K562 (cell line): ENCODE results near the gene SLC30A3.

Experiments
- ATF1 ChIP-seq, 2 experiments: fragments of 450-650 bp in 1 of 2; IDR thresholded peaks; 2 replicates each; pipeline ENCODE4 v1.6.1; 2016; ENCODE audit warnings: missing compliant biosample characterization in 1 of 2, missing genetic modification characterization in 1 of 2
- CEBPG ChIP-seq, 3 experiments: fragments of 200-800 bp in 1 of 3; sonication (Bioruptor generic) in 1 of 3; sonication (generic) in 1 of 3; formaldehyde crosslinking in 1 of 3; IDR thresholded peaks in 2 of 3; conservative IDR thresholded peaks in 1 of 3; 2 replicates each; pipeline versions ENCODE4 v1.6.1 to v1.8.0; 2016 to 2022; ENCODE audit warnings: missing compliant biosample characterization in 2 of 3, missing genetic modification characterization in 2 of 3, mild to moderate bottlenecking in 1 of 3, missing genetic modification reagents in 1 of 3
- CHD1 ChIP-seq: fragments of 200-600 bp; sonication (generic); IDR thresholded peaks from one replicate; pipeline ENCODE4 v1.6.1; 2012; ENCODE audit warnings: mild to moderate bottlenecking, moderate library complexity, low read length, inconsistent platforms
- CTCF ChIP-seq, 3 experiments: IDR thresholded peaks in 2 of 3; conservative IDR thresholded peaks in 1 of 3; 2 replicates each; pipeline ENCODE4 v1.5.1; 2011 to 2012; ENCODE audit warnings: low read length in 3 of 3, mild to moderate bottlenecking in 3 of 3, control low read depth in 2 of 3, improper control_type of control experiment in 1 of 3, inconsistent platforms in 1 of 3, low read depth in 1 of 3, mixed read lengths in 1 of 3, moderate library complexity in 1 of 3; ENCODE audit not compliant: insufficient read depth in 2 of 3
- ETV6 ChIP-seq, 3 experiments: fragments of 150-350 bp in 1 of 3; sonication (generic) in 1 of 3; formaldehyde crosslinking in 1 of 3; IDR thresholded peaks; 2 replicates each; pipeline versions ENCODE4 v1.6.1 to v1.8.0; 2014 to 2022; ENCODE audit warnings: borderline replicate concordance in 2 of 3, low read depth in 2 of 3, antibody characterized with exemption in 1 of 3, low read length in 1 of 3, mild to moderate bottlenecking in 1 of 3, missing genetic modification reagents in 1 of 3
- NCOR1 ChIP-seq: fragments of 450-650 bp; IDR thresholded peaks from 2 replicates; pipeline ENCODE4 v1.6.1; 2016; ENCODE audit warnings: mild to moderate bottlenecking, moderate library complexity
- POLR2A ChIP-seq: fragments of 450-650 bp; conservative IDR thresholded peaks from 2 replicates; pipeline ENCODE4 v1.6.1; 2016
- REST ChIP-seq, 2 experiments: fragments of 450-650 bp; formaldehyde crosslinking in 1 of 2; IDR thresholded peaks; 2 replicates each; pipeline versions ENCODE4 v1.4.0 to v1.6.1; 2014 to 2020; ENCODE audit warnings: mild to moderate bottlenecking in 2 of 2, borderline replicate concordance in 1 of 2, low read depth in 1 of 2
- SLC30A9 ChIP-seq: fragments of 250-450 bp; sonication (Bioruptor Pico); IDR thresholded peaks from 2 replicates; pipeline ENCODE4 v1.8.0; 2022; ENCODE audit warnings: mild to moderate bottlenecking, moderate library complexity
- TF ChIP-seq, protein P1 (sequence below): sonication (generic); formaldehyde crosslinking; IDR thresholded peaks from 2 replicates; pipeline ENCODE4 v1.8.1; 2023; ENCODE audit warnings: missing genetic modification reagents, mild to moderate bottlenecking, borderline replicate concordance

DNA sequence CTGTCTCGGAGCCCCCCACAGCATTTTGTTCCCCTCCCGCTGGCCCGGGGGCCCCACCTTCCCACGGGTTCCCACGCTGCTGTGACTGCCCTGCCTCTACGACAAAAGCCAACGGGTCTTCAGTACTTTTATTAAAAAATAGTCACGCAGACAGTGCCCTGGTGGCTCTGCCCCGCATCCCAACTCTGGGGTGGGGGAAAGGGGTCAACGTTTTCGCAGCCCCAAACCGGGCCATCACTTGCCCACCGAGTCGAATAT lies 44.4 kb upstream of the SLC30A3 start:
- no peak for TF ChIP-seq NCOR1
- TF ChIP-seq, protein P1, sequence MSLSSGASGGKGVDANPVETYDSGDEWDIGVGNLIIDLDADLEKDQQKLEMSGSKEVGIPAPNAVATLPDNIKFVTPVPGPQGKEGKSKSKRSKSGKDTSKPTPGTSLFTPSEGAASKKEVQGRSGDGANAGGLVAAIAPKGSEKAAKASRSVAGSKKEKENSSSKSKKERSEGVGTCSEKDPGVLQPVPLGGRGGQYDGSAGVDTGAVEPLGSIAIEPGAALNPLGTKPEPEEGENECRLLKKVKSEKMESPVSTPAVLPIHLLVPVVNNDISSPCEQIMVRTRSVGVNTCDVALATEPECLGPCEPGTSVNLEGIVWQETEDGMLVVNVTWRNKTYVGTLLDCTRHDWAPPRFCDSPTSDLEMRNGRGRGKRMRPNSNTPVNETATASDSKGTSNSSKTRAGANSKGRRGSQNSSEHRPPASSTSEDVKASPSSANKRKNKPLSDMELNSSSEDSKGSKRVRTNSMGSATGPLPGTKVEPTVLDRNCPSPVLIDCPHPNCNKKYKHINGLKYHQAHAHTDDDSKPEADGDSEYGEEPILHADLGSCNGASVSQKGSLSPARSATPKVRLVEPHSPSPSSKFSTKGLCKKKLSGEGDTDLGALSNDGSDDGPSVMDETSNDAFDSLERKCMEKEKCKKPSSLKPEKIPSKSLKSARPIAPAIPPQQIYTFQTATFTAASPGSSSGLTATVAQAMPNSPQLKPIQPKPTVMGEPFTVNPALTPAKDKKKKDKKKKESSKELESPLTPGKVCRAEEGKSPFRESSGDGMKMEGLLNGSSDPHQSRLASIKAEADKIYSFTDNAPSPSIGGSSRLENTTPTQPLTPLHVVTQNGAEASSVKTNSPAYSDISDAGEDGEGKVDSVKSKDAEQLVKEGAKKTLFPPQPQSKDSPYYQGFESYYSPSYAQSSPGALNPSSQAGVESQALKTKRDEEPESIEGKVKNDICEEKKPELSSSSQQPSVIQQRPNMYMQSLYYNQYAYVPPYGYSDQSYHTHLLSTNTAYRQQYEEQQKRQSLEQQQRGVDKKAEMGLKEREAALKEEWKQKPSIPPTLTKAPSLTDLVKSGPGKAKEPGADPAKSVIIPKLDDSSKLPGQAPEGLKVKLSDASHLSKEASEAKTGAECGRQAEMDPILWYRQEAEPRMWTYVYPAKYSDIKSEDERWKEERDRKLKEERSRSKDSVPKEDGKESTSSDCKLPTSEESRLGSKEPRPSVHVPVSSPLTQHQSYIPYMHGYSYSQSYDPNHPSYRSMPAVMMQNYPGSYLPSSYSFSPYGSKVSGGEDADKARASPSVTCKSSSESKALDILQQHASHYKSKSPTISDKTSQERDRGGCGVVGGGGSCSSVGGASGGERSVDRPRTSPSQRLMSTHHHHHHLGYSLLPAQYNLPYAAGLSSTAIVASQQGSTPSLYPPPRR: no peak
- no peak for TF ChIP-seq SLC30A9
- TF ChIP-seq REST (IDR thresholded peaks at IDR 0.05; ENCODE audit: borderline replicate concordance): no peak
- no peak for TF ChIP-seq REST (CRISPR knock-in tag; IDR thresholded peaks at IDR 0.05; ENCODE audit: low read depth)
- no peak for TF ChIP-seq POLR2A
- TF ChIP-seq CTCF (IDR thresholded peaks at IDR 0.05 in 2 of 3, conservative IDR thresholded peaks at IDR 0.05 in 1 of 3; ENCODE audit: insufficient read depth in 2 of 3, low read depth in 1 of 3, low read length in 3 of 3): no peak
- TF ChIP-seq CEBPG (CRISPR knock-in tag; IDR thresholded peaks at IDR 0.05): no peak
- TF ChIP-seq CEBPG (tag; conservative IDR thresholded peaks at IDR 0.05 in 1 of 2, IDR thresholded peaks at IDR 0.05 in 1 of 2): no peak
- TF ChIP-seq ETV6 (IDR thresholded peaks at IDR 0.05; ENCODE audit: borderline replicate concordance in 1 of 2, low read depth in 2 of 2, low read length in 1 of 2): no peak
- TF ChIP-seq ETV6 (CRISPR knock-in tag; IDR thresholded peaks at IDR 0.05; ENCODE audit: borderline replicate concordance): no peak
- no peak for TF ChIP-seq CHD1
- TF ChIP-seq ATF1 (CRISPR knock-in tag; IDR thresholded peaks at IDR 0.05): no peak
- TF ChIP-seq ATF1 (tag; IDR thresholded peaks at IDR 0.05): no peak
